Neuronal stem cell (in vitro differentiated cells): ENCODE data around the gene CSNK1E.

Experiments used
- DNase-seq: peaks from one replicate; pipeline ENCODE4 v3.0.0-alpha.2; 2013; ENCODE audit warnings: low spot score
- H2AFZ ChIP-seq: one replicate; pipeline ENCODE4 v1.6.1; 2013; ENCODE audit warnings: mild to moderate bottlenecking, low read length, inconsistent platforms
- H2AK5ac ChIP-seq: 2 replicates; pipeline ENCODE4 v1.6.1; 2013; ENCODE audit warnings: low read depth, mild to moderate bottlenecking, inconsistent platforms, low read length, moderate library complexity, mixed read lengths
- H2BK120ac ChIP-seq: 2 replicates; pipeline ENCODE4 v1.6.1; 2013; ENCODE audit warnings: low read depth, mild to moderate bottlenecking, inconsistent platforms, low read length, moderate library complexity, mixed read lengths
- H2BK12ac ChIP-seq: one replicate; pipeline ENCODE4 v1.6.1; 2013; ENCODE audit warnings: low read length, inconsistent platforms
- H2BK15ac ChIP-seq: 2 replicates; pipeline ENCODE4 v1.6.1; 2013; ENCODE audit warnings: mild to moderate bottlenecking, low read length, inconsistent platforms, mixed read lengths
- H2BK5ac ChIP-seq: one replicate; pipeline ENCODE4 v1.6.1; 2013; ENCODE audit warnings: inconsistent platforms, mild to moderate bottlenecking, low read length, moderate library complexity
- H3K14ac ChIP-seq: one replicate; pipeline ENCODE4 v1.6.1; 2013; ENCODE audit warnings: low read length, inconsistent platforms
- H3K18ac ChIP-seq: 2 replicates; pipeline ENCODE4 v1.6.1; 2013; ENCODE audit warnings: low read length, inconsistent platforms
- H3K23ac ChIP-seq: 2 replicates; pipeline ENCODE4 v1.6.1; 2013; ENCODE audit warnings: low read depth, mild to moderate bottlenecking, mixed read lengths, low read length, inconsistent platforms; ENCODE audit not compliant: poor library complexity
- H3K27ac ChIP-seq: replicated peaks from 3 replicates; pipeline ENCODE4 v1.5.1; 2013; ENCODE audit warnings: low read length, inconsistent platforms
- H3K27me3 ChIP-seq, 3 experiments: 2 replicates each; pipeline ENCODE4 v1.6.1; 2013; ENCODE audit warnings: low read length in 3 of 3, mild to moderate bottlenecking in 2 of 3, inconsistent platforms in 1 of 3, low read depth in 1 of 3, mixed read lengths in 1 of 3, moderate library complexity in 1 of 3; ENCODE audit not compliant: control insufficient read depth in 3 of 3, insufficient read depth in 3 of 3
- H3K36me3 ChIP-seq, 2 donors: replicated peaks in 1 of 2; 2 replicates each; pipeline ENCODE4 v1.6.1; 2013; ENCODE audit warnings: low read length in 2 of 2; ENCODE audit not compliant: control insufficient read depth in 2 of 2, insufficient read depth in 2 of 2
- H3K4ac ChIP-seq: 2 replicates; pipeline ENCODE4 v1.6.1; 2013; ENCODE audit warnings: inconsistent platforms, mild to moderate bottlenecking, low read length, moderate library complexity
- H3K4me1 ChIP-seq, 2 donors: 1 replicate in 1 of 2; 2 replicates in 1 of 2; pipeline ENCODE4 v1.6.1; 2013; ENCODE audit warnings: low read length in 2 of 2, low read depth in 1 of 2; ENCODE audit not compliant: control insufficient read depth in 2 of 2, insufficient read depth in 1 of 2
- H3K4me2 ChIP-seq: one replicate; pipeline ENCODE4 v1.6.1; 2013; ENCODE audit warnings: mild to moderate bottlenecking, low read length, inconsistent platforms; ENCODE audit not compliant: insufficient read depth, poor library complexity, severe bottlenecking
- H3K4me3 ChIP-seq, 2 donors: 2 replicates each; pipeline ENCODE4 v1.5.1; 2013; ENCODE audit warnings: low read length in 2 of 2, mild to moderate bottlenecking in 2 of 2, inconsistent platforms in 1 of 2, moderate library complexity in 1 of 2
- H3K79me1 ChIP-seq: one replicate; pipeline ENCODE4 v1.6.1; 2013; ENCODE audit warnings: low read depth, mild to moderate bottlenecking, inconsistent platforms, low read length, moderate library complexity
- H3K9ac ChIP-seq: one replicate; pipeline ENCODE4 v1.6.1; 2013; ENCODE audit warnings: mild to moderate bottlenecking, low read depth, low read length, inconsistent platforms; ENCODE audit not compliant: poor library complexity
- H3K9me3 ChIP-seq, 2 donors: replicated peaks in 1 of 2; 2 replicates each; pipeline versions ENCODE3 to v1.6.1; 2013; ENCODE audit warnings: low read length in 2 of 2, mild to moderate bottlenecking in 2 of 2, inconsistent platforms in 1 of 2, low read depth in 1 of 2, mixed read lengths in 1 of 2, moderate library complexity in 1 of 2; ENCODE audit not compliant: control insufficient read depth in 2 of 2, insufficient read depth in 1 of 2
- H4K8ac ChIP-seq: one replicate; pipeline ENCODE4 v1.6.1; 2013; ENCODE audit warnings: low read depth, mild to moderate bottlenecking, inconsistent platforms, low read length, moderate library complexity
- H4K91ac ChIP-seq: one replicate; pipeline ENCODE4 v1.6.1; 2013; ENCODE audit warnings: low read length, low read depth, mild to moderate bottlenecking, inconsistent platforms; ENCODE audit not compliant: poor library complexity
- WGBS, 2 donors: extraction: QIAGEN DNeasy Blood & Tissue Kit; methylation state at CpG; one replicate each; pipeline ENCODE4 v1.1.7; 2013; ENCODE audit warnings: missing lambda C conversion rate in 2 of 2, mixed read lengths in 1 of 2; ENCODE audit not compliant: insufficient read length in 2 of 2, insufficient replicate concordance in 1 of 2; ENCODE audit errors: extremely low coverage in 2 of 2; 5-methylcytosine and 5-hydroxymethylcytosine counted together

The CSNK1E gene

GRCh38 chr22:38309614-38310517, 7.4 kb downstream of the CSNK1E start:
- Histone ChIP-seq H3K9ac (no peak overlapping the region), H3K4me3 (no peak overlapping the region), H3K27me3 (no peaks in the 10 kb centered on the region), H3K14ac (no peak overlapping the region), H3K36me3 (peaks cover 42 to 96% of the 10 kb centered on the region in 2 donors), H3K27ac (no peak overlapping the region), H2BK15ac (no peak overlapping the region), H2BK12ac (no peak overlapping the region), H2AK5ac (no peak overlapping the region), H4K8ac (no peak overlapping the region), H2BK120ac (no peak overlapping the region), H4K91ac (no peak overlapping the region), H3K9me3 (peaks cover 0 to 2% of the 10 kb centered on the region in 2 donors), H2AFZ (no peak overlapping the region), H3K4ac (no peak overlapping the region), H3K79me1 (peaks cover 20% of the 10 kb centered on the region), H3K23ac (no peak overlapping the region), H3K4me2 (no peak overlapping the region), H3K4me1 (peaks cover 15 to 21% of the 10 kb centered on the region in 2 donors), H3K18ac (no peak overlapping the region), H2BK5ac (no peak overlapping the region)
- no peak for DNase-seq
- no CpG with 5 or more reads among the region's 18 CpGs for whole genome bisulfite sequencing, 2 donors

GRCh38 chr22:38308791-38309498, 8.3 kb downstream of the CSNK1E start:
- no peak overlapping the region for H3K4ac ChIP-seq
- H3K27me3 ChIP-seq: no peaks in the 10 kb centered on the region
- peaks cover 6 to 12% of the 10 kb centered on the region in 2 donors for H3K4me1 ChIP-seq
- no peak overlapping the region for H3K4me3 ChIP-seq
- H4K91ac ChIP-seq: no peak overlapping the region
- H3K23ac ChIP-seq: peak overlapping the region; percentile 34
- no peak overlapping the region for H2BK15ac ChIP-seq
- no peak overlapping the region for H2BK120ac ChIP-seq
- H3K36me3 ChIP-seq: peaks cover 47 to 95% of the 10 kb centered on the region in 2 donors
- no CpG with 5 or more reads among the region's 10 CpGs for WGBS, 2 donors
- no peak overlapping the region for H3K27ac ChIP-seq
- peaks cover 18% of the 10 kb centered on the region for H3K79me1 ChIP-seq
- H3K14ac ChIP-seq: no peak overlapping the region
- H3K18ac ChIP-seq: peak overlapping the region; percentile 22
- H2BK12ac ChIP-seq: no peak overlapping the region
- H4K8ac ChIP-seq: no peak overlapping the region
- no peak overlapping the region for H3K9ac ChIP-seq
- H3K9me3 ChIP-seq: peaks cover 0 to 2% of the 10 kb centered on the region in 2 donors
- no peak overlapping the region for H2AK5ac ChIP-seq
- no peak overlapping the region for H2AFZ ChIP-seq
- DNase-seq: no peak
- no peak overlapping the region for H3K4me2 ChIP-seq
- H2BK5ac ChIP-seq: no peak overlapping the region

- Histone ChIP-seq H4K91ac (no peak overlapping the region), H3K9ac (peak overlapping the region; percentile 63), H3K9me3 (peaks cover 0 to 2% of the 10 kb centered on the region in 2 donors), H3K18ac (no peak overlapping the region), H3K4me2 (no peak overlapping the region), H2BK15ac (no peak overlapping the region), H3K36me3 (peaks cover 49 to 95% of the 10 kb centered on the region in 2 donors), H3K27ac (no peak overlapping the region), H3K4me3 (no peak overlapping the region), H2AK5ac (no peak overlapping the region), H4K8ac (no peak overlapping the region), H3K14ac (no peak overlapping the region), H3K23ac (no peak overlapping the region), H2BK5ac (no peak overlapping the region), H3K4me1 (peaks cover 0 to 3% of the 10 kb centered on the region in 2 donors), H3K79me1 (peaks cover 24% of the 10 kb centered on the region), H2AFZ (no peak overlapping the region), H3K4ac (no peak overlapping the region), H2BK120ac (no peak overlapping the region), H3K27me3 (no peaks in the 10 kb centered on the region), H2BK12ac (no peak overlapping the region)
- WGBS, 2 donors: no CpG with 5 or more reads among the region's 16 CpGs
- DNase-seq: no peak
These were observed 11.5 kb downstream of the CSNK1E start for GRCh38 chr22:38305471-38306448.
